HepG2 (cell line): Measurements from ENCODE around the gene ALDH16A1. TPM values are rescaled to one million over a fixed set of nuclear protein-coding genes. Genes with fewer than 3 reads are reported as not detected.
"Not testable (repeated sequence)": the region's sequence is repeated elsewhere in the genome, so short reads cannot be mapped to it uniquely, and the experiment has no call there.

Experiments used
- ATAC-seq: fragments of 200-7000 bp; cut with Tn5 transposase; 3 replicates; pipeline ENCODE4 v1.9.1; 2020; ENCODE audit warnings: mild to moderate bottlenecking, moderate library complexity
- BruUV-seq: library from RNA; stranded (reverse); fragments of 400-500 nt; replicated peaks from 2 replicates; lab custom pipeline; 2021; lab: Mats Ljungman, UMichigan
- CTCF ChIA-PET: fragments of 300-600 bp; formaldehyde crosslinking; extraction: SDS; loops from one replicate; lab custom pipeline; 2021; ENCODE audit warnings: low total read pairs, inconsistent platforms, low intra/inter-chr PET ratio; lab: Yijun Ruan, JAX
- POLR2A ChIA-PET: fragments of 350-600 bp; sonication (Branson Sonifier 250); formaldehyde crosslinking; loops from one replicate; lab custom pipeline; 2020; ENCODE audit warnings: antibody characterized with exemption, inconsistent platforms; lab: Yijun Ruan, JAX
- DNase-seq: peaks from one replicate; pipeline ENCODE4 v3.0.0-alpha.2; 2015; ENCODE audit warnings: low spot score
- FAIRE-seq: peaks from 3 replicates; lab custom pipeline; 2011; peaks lifted over from hg19 to GRCh38; lab: Jason Lieb, UNC
- H2AFZ ChIP-seq: one replicate; pipeline ENCODE4 v1.6.1; 2011; ENCODE audit warnings: low read length, inconsistent platforms
- H3K27ac ChIP-seq: fragments of 300-600 bp; 3 replicates; pipeline ENCODE4 v1.8.0; 2011; ENCODE audit warnings: mixed run types, mild to moderate bottlenecking, mixed read lengths, low read length, inconsistent platforms; ENCODE audit not compliant: insufficient read depth; ENCODE audit errors: extremely low read length
- H3K27me3 ChIP-seq, 2 experiments: fragments of 200-600 bp in 1 of 2; 2 replicates in 1 of 2; 3 replicates in 1 of 2; pipeline versions ENCODE4 v1.6.0 to v1.8.0; 2011; ENCODE audit warnings: low read length in 2 of 2, mild to moderate bottlenecking in 2 of 2, moderate library complexity in 2 of 2, inconsistent platforms in 1 of 2; ENCODE audit not compliant: insufficient read depth in 2 of 2, control insufficient read depth in 1 of 2
- H3K36me3 ChIP-seq, 2 experiments: fragments of 200-600 bp in 1 of 2; replicated peaks in 1 of 2; 2 replicates in 1 of 2; 3 replicates in 1 of 2; pipeline versions ENCODE4 v1.5.1 to v1.8.0; 2011; ENCODE audit warnings: low read length in 2 of 2, inconsistent platforms in 1 of 2; ENCODE audit not compliant: insufficient read depth in 2 of 2, control insufficient read depth in 1 of 2
- H3K4me1 ChIP-seq: 2 replicates; pipeline ENCODE4 v1.5.1; 2012; ENCODE audit warnings: low read length, inconsistent platforms; ENCODE audit not compliant: insufficient read depth
- H3K4me2 ChIP-seq: 2 replicates; pipeline ENCODE4 v1.6.0; 2011; ENCODE audit warnings: low read depth, low read length, inconsistent platforms
- H3K4me3 ChIP-seq, 3 experiments: fragments of 200-600 bp in 1 of 3; sonication (generic), shearing (Covaris generic) in 1 of 3; replicated peaks in 1 of 3; 2 replicates each; pipeline ENCODE4 v1.5.1; 2011 to 2016; ENCODE audit warnings: low read length in 3 of 3, inconsistent platforms in 2 of 3, low read depth in 2 of 3, mild to moderate bottlenecking in 2 of 3, control low read depth in 1 of 3, mixed read lengths in 1 of 3; ENCODE audit not compliant: insufficient read depth in 1 of 3
- H3K79me2 ChIP-seq: one replicate; pipeline ENCODE4 v1.6.1; 2011; ENCODE audit warnings: low read length, inconsistent platforms; ENCODE audit not compliant: insufficient read depth
- H3K9ac ChIP-seq: 2 replicates; pipeline ENCODE4 v1.6.0; 2011; ENCODE audit warnings: mild to moderate bottlenecking, low read depth, low read length, inconsistent platforms; ENCODE audit not compliant: insufficient read depth
- H3K9me3 ChIP-seq: 2 replicates; pipeline ENCODE4 v1.5.1; 2012; ENCODE audit warnings: mild to moderate bottlenecking, low read length
- H4K20me1 ChIP-seq: 2 replicates; pipeline ENCODE4 v1.6.0; 2011; ENCODE audit warnings: inconsistent platforms, mild to moderate bottlenecking, low read length, moderate library complexity; ENCODE audit not compliant: insufficient read depth
- ZNF10 ChIP-seq: sonication (generic); formaldehyde crosslinking; IDR thresholded peaks from 2 replicates; pipeline ENCODE4 v1.4.0; 2020; ENCODE audit warnings: mild to moderate bottlenecking, low read depth, missing genetic modification reagents, borderline replicate concordance
- ZNF143 ChIP-seq: sonication (generic); formaldehyde crosslinking; IDR thresholded peaks from 2 replicates; pipeline ENCODE4 v1.4.0; 2020; ENCODE audit warnings: missing genetic modification reagents
- ZSCAN22 ChIP-seq: sonication (generic); formaldehyde crosslinking; IDR thresholded peaks from 2 replicates; pipeline ENCODE4 v1.4.0; 2020; ENCODE audit warnings: mild to moderate bottlenecking, missing genetic modification reagents
- WGBS: methylation state at CpG from one replicate; pipeline ENCODE4 v1.1.6; 2017; ENCODE audit warnings: low lambda C conversion rate; 5-methylcytosine and 5-hydroxymethylcytosine counted together
- in situ Hi-C: cut with HindIII; loops from 2 replicates; pipeline ENCODE4 v1.10.0; 2017; ENCODE audit warnings: low pct_unique_long_range_greater_than_20kb; ENCODE audit not compliant: extremely low pct_ligation_motif_present
- intact Hi-C: fragments of 100-400 bp; cut with micrococcal nuclease; formaldehyde crosslinking; loops from one replicate; pipeline ENCODE4 v1.10.0; 2022; ENCODE audit not compliant: unreplicated experiment
- polyA plus RNA-seq, 8 experiments: library from polyadenylated mRNA; depleted of rRNA in 3 of 8; stranded (reverse) in 7 of 8; unstranded in 1 of 8; fragments of >200 nt; fragmentation: Illumina TruSeq in 4 of 8; extraction: Trizol in 4 of 8; gene quantifications; 2 replicates each; pipeline versions ENCODE4 v1.2.1 to v1.2.3, GENCODE V29; 2011 to 2016; ENCODE audit warnings: low read depth in 4 of 8, missing spikeins in 1 of 8, mixed read lengths in 1 of 8; ENCODE audit not compliant: insufficient read depth in 1 of 8
- total RNA-seq, 5 experiments: library from RNA; depleted of rRNA; stranded (reverse); fragments of >200 nt; fragmentation: Illumina TruSeq; extraction: Trizol; gene quantifications; 2 replicates each; pipeline ENCODE4 v1.2.3, GENCODE V29; 2016; ENCODE audit warnings: low read depth in 1 of 5
- TF ChIP-seq, protein P1 (sequence below): IDR thresholded peaks from 2 replicates; pipeline ENCODE4 v1.6.1; 2016; ENCODE audit warnings: mild to moderate bottlenecking

ALDH16A1 gene
- total and polyA plus RNA-seq, 2 of the 13 experiments (the other 11 are each of a cell fraction or from before 2014, with no cell fraction given), result 8.4 to 34.9 TPM

DNA sequence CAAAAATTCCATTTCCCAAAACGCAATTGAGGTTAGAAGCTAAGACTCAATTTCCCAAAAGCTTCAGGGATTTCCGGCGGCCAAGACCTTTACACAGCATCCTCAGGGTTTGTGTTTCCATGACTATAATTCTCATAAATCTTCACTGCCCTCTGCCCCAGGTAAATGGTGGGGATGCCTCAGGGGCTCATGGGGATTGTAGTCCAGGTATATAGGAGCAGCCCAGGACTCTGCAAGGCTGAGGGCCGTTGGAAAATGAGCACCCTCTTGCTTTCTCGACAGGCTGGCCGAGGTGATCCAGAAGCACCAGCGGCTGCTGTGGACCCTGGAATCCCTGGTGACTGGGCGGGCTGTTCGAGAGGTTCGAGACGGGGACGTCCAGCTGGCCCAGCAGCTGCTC is 6.4 kb downstream of the ALDH16A1 start:
- no peak overlapping the region for H3K4me3 ChIP-seq
- peaks cover 2% of the 10 kb centered on the region for H3K79me2 ChIP-seq
- no peak overlapping the region for H3K27ac ChIP-seq
- in situ Hi-C loops (no loop called here), intact Hi-C loops (no loop called here)
- WGBS, result 100% methylated on average over 3 of the region's 12 CpGs
- no TSS peak for BruUV-seq
- FAIRE-seq (no peak), ATAC-seq (no peak), DNase-seq (no peak)
- H3K27me3 ChIP-seq, result no peaks in the 10 kb centered on the region
- no peak for TF ChIP-seq ZNF10 (CRISPR knock-in tag)
- TF ChIP-seq, protein P1, sequence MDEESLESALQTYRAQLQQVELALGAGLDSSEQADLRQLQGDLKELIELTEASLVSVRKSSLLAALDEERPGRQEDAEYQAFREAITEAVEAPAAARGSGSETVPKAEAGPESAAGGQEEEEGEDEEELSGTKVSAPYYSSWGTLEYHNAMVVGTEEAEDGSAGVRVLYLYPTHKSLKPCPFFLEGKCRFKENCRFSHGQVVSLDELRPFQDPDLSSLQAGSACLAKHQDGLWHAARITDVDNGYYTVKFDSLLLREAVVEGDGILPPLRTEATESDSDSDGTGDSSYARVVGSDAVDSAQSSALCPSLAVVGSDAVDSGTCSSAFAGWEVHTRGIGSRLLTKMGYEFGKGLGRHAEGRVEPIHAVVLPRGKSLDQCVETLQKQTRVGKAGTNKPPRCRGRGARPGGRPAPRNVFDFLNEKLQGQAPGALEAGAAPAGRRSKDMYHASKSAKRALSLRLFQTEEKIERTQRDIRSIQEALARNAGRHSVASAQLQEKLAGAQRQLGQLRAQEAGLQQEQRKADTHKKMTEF (CRISPR knock-in tag), result no peak
- peak; percentile 50; the same call in 1 of the 2 replicates for TF ChIP-seq ZNF143 (CRISPR knock-in tag)
- H2AFZ ChIP-seq, result no peak overlapping the region
- no peaks in the 10 kb centered on the region for H3K9me3 ChIP-seq
- H3K36me3 ChIP-seq, result peaks cover 0 to 1% of the 10 kb centered on the region in 2 experiments; a peak in 1 of 5 replicates
- POLR2A ChIA-PET, result interaction anchor here (1.3 kb wide), 1 partner anchor 8 kb away, joined by 3 read pairs; the partner anchor contains the start of gene PIH1D1
- H3K9ac ChIP-seq, result no peak overlapping the region
- H3K4me1 ChIP-seq, result peaks cover 4% of the 10 kb centered on the region
- H3K4me2 ChIP-seq, result no peak overlapping the region
- CTCF ChIA-PET, result no interaction called here
- H4K20me1 ChIP-seq, result no peaks in the 10 kb centered on the region

DNA sequence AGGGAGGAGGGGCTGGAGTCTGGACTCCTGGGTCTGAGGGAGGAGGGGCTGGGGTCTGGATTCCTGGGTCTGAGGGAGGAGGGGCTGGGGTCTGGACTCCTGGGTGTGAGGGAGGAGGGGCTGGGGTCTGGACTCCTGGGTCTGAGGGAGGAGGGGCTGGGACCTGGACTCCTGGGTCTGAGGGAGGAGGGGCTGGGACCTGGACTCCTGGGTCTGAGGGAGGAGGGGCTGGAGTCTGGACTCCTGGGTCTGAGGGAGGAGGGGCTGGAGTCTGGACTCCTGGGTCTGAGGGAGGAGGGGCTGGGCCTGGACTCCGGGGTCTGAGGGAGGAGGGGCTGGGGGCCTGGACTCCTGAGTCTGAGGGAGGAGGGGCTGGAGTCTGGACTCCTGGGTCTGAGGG is 8.1 kb downstream of the ALDH16A1 start:
- H3K36me3 ChIP-seq, H3K4me3 ChIP-seq, intact Hi-C loops, ATAC-seq, in situ Hi-C loops, H3K4me1 ChIP-seq, H3K9me3 ChIP-seq, H3K79me2 ChIP-seq, H3K9ac ChIP-seq, DNase-seq, BruUV-seq, FAIRE-seq, H3K27me3 ChIP-seq, H3K4me2 ChIP-seq, CTCF ChIA-PET, H2AFZ ChIP-seq, POLR2A ChIA-PET, H4K20me1 ChIP-seq: not testable (repeated sequence)
- H3K27ac ChIP-seq, result peak overlapping the region; percentile 56
- peak; percentile 95 for TF ChIP-seq ZSCAN22
- WGBS, result no CpG with 5 or more reads among the region's 1 CpG
